Transverse colon (tissue), 4 donors: ENCODE data around the gene B4GALNT4.

ENCODE experiments used
- CTCF ChIP-seq, 5 experiments: fragments of 200-600 bp in 3 of 5; fragments of 450-650 bp in 2 of 5; sonication (generic) in 3 of 5; IDR thresholded peaks; 1 replicate in 2 of 5; 2 replicates in 3 of 5; pipeline ENCODE4 v1.5.1; 2016 to 2017; ENCODE audit warnings: antibody characterized with exemption in 5 of 5, inconsistent platforms in 3 of 5, mild to moderate bottlenecking in 2 of 5, moderate library complexity in 1 of 5
- EP300 ChIP-seq: sonication (generic); formaldehyde crosslinking; IDR thresholded peaks from one replicate; pipeline ENCODE4 v1.6.1; 2017; ENCODE audit warnings: antibody characterized with exemption, low read depth
- POLR2A ChIP-seq: fragments of 450-650 bp; IDR thresholded peaks from one replicate; pipeline ENCODE4 v1.6.1; 2016; ENCODE audit warnings: antibody characterized with exemption, mild to moderate bottlenecking, moderate library complexity
- POLR2AphosphoS5 ChIP-seq, 3 donors: sonication (generic); formaldehyde crosslinking; IDR thresholded peaks; one replicate each; pipeline ENCODE4 v1.6.1; 2016; ENCODE audit warnings: antibody characterized with exemption in 3 of 3

- TF ChIP-seq CTCF (IDR thresholded peaks at IDR 0.05) (no peak), EP300 (no peak), POLR2A (no peak), POLR2AphosphoS5 (IDR thresholded peaks at IDR 0.05) (no peak)
These were observed 42.8 kb upstream of the B4GALNT4 start for GRCh38 chr11:326592-326841.
